Liver (tissue), 9 donors: ENCODE data around the gene PELI3. TPM values are rescaled to one million over a fixed set of nuclear protein-coding genes. Genes with fewer than 3 reads are reported as not detected.

Experiments used
- DNase-seq: peaks from one replicate; pipeline ENCODE4 v3.0.0-alpha.2; 2017; ENCODE audit warnings: low spot score
- H3K27ac ChIP-seq, 2 donors: one replicate each; pipeline ENCODE4 v1.7.0; 2013; ENCODE audit warnings: inconsistent platforms in 2 of 2, low read length in 2 of 2, control low read depth in 1 of 2, low read depth in 1 of 2, mild to moderate bottlenecking in 1 of 2
- H3K27me3 ChIP-seq, 4 donors: one replicate each; pipeline versions ENCODE4 v1.6.1 to v1.7.0; 2013; ENCODE audit warnings: low read length in 3 of 4, inconsistent platforms in 1 of 4, mild to moderate bottlenecking in 1 of 4, moderate library complexity in 1 of 4; ENCODE audit not compliant: control insufficient read depth in 4 of 4, insufficient read depth in 4 of 4
- H3K36me3 ChIP-seq, 4 donors: one replicate each; pipeline versions ENCODE4 v1.6.1 to v1.7.0; 2013; ENCODE audit warnings: low read length in 3 of 4, mild to moderate bottlenecking in 3 of 4, low read depth in 1 of 4, moderate library complexity in 1 of 4; ENCODE audit not compliant: control insufficient read depth in 4 of 4, insufficient read depth in 3 of 4
- H3K4me1 ChIP-seq, 4 donors: one replicate each; pipeline versions ENCODE4 v1.6.1 to v1.7.0; 2013; ENCODE audit warnings: low read length in 3 of 4, mild to moderate bottlenecking in 3 of 4, moderate library complexity in 1 of 4; ENCODE audit not compliant: control insufficient read depth in 4 of 4, insufficient read depth in 4 of 4
- H3K4me3 ChIP-seq, 3 donors: one replicate each; pipeline versions ENCODE4 v1.6.1 to v1.7.0; 2013; ENCODE audit warnings: low read length in 3 of 3, control low read depth in 1 of 3, low read depth in 1 of 3, mild to moderate bottlenecking in 1 of 3
- H3K9ac ChIP-seq, 2 donors: one replicate each; pipeline ENCODE4 v1.7.0; 2013; ENCODE audit warnings: low read length in 2 of 2, mild to moderate bottlenecking in 2 of 2, moderate library complexity in 2 of 2, control low read depth in 1 of 2, low read depth in 1 of 2
- H3K9me3 ChIP-seq, 4 donors: one replicate each; pipeline versions ENCODE4 v1.6.1 to v1.7.0; 2013; ENCODE audit warnings: low read length in 3 of 4; ENCODE audit not compliant: control insufficient read depth in 4 of 4
- EGR1 ChIP-seq, 2 donors: IDR thresholded peaks; 2 replicates each; pipeline ENCODE4 v1.6.1; 2016 to 2018; ENCODE audit warnings: antibody characterized with exemption in 2 of 2, low read depth in 2 of 2
- FOXA2 ChIP-seq: IDR thresholded peaks from 2 replicates; pipeline ENCODE4 v1.6.1; 2016; ENCODE audit warnings: antibody characterized with exemption
- GABPA ChIP-seq, 2 donors: IDR thresholded peaks in 1 of 2; conservative IDR thresholded peaks in 1 of 2; 2 replicates each; pipeline ENCODE4 v1.6.1; 2016; ENCODE audit warnings: antibody characterized with exemption in 2 of 2, mild to moderate bottlenecking in 1 of 2, moderate library complexity in 1 of 2
- HNF4A ChIP-seq, 2 donors: conservative IDR thresholded peaks; 2 replicates each; pipeline ENCODE4 v1.6.1; 2016; ENCODE audit warnings: antibody characterized with exemption in 2 of 2, mild to moderate bottlenecking in 2 of 2
- JUND ChIP-seq, 2 donors: IDR thresholded peaks; 2 replicates each; pipeline ENCODE4 v1.6.1; 2016; ENCODE audit warnings: antibody characterized with exemption in 2 of 2
- MAX ChIP-seq: IDR thresholded peaks from 2 replicates; pipeline ENCODE4 v1.6.1; 2016; ENCODE audit warnings: antibody characterized with exemption
- NR2F2 ChIP-seq: IDR thresholded peaks from 2 replicates; pipeline ENCODE4 v1.6.1; 2016; ENCODE audit warnings: antibody characterized with exemption
- RXRA ChIP-seq, 2 donors: IDR thresholded peaks; 2 replicates each; pipeline ENCODE4 v1.6.1; 2017 to 2018; ENCODE audit warnings: antibody characterized with exemption in 2 of 2, mild to moderate bottlenecking in 1 of 2
- SP1 ChIP-seq: IDR thresholded peaks from 2 replicates; pipeline ENCODE4 v1.6.1; 2018; ENCODE audit warnings: antibody characterized with exemption, mild to moderate bottlenecking
- ZBTB33 ChIP-seq: IDR thresholded peaks from 2 replicates; pipeline ENCODE4 v1.6.1; 2016; ENCODE audit warnings: antibody characterized with exemption
- WGBS: extraction: QIAGEN DNeasy Blood & Tissue Kit; methylation state at CpG from one replicate; pipeline ENCODE4 v1.1.7; 2013; 5-methylcytosine and 5-hydroxymethylcytosine counted together
- polyA plus RNA-seq, 2 donors: library from polyadenylated mRNA; stranded (reverse) in 1 of 2; unstranded in 1 of 2; fragments of 200-250 nt in 1 of 2; fragments of >200 nt in 1 of 2; fragmentation: Nextera tagmentation in 1 of 2; extraction: Ambion mirVana in 1 of 2; gene quantifications; one replicate each; pipeline versions ENCODE4 v1.2.1 to v1.2.3, GENCODE V29; 2013 to 2015
- total RNA-seq, 2 donors: library from RNA; depleted of rRNA; stranded (reverse); fragments of >200 nt; gene quantifications; one replicate each; pipeline ENCODE4 v1.2.3, GENCODE V29; 2014
- TF ChIP-seq, protein P1 (sequence below): IDR thresholded peaks from 2 replicates; pipeline ENCODE4 v1.6.1; 2016; ENCODE audit warnings: antibody characterized with exemption, mild to moderate bottlenecking
- TF ChIP-seq, protein P2 (sequence below): fragments of 150-350 bp; IDR thresholded peaks from 2 replicates; pipeline ENCODE4 v1.5.1; 2017; ENCODE audit warnings: improper control_type of control experiment, low read depth, low read length; ENCODE audit not compliant: missing input control
- donor health status: healthy.
- donor health status: healthy.
- donor health status: healthy.
- donor health status: healthy.
- donor health status: healthy.

PELI3 gene
- total RNA-seq (1 to 10 TPM; 1.9 to 5.4 TPM), polyA plus RNA-seq (1 to 10 TPM; 1.7 to 2.4 TPM)

DNA sequence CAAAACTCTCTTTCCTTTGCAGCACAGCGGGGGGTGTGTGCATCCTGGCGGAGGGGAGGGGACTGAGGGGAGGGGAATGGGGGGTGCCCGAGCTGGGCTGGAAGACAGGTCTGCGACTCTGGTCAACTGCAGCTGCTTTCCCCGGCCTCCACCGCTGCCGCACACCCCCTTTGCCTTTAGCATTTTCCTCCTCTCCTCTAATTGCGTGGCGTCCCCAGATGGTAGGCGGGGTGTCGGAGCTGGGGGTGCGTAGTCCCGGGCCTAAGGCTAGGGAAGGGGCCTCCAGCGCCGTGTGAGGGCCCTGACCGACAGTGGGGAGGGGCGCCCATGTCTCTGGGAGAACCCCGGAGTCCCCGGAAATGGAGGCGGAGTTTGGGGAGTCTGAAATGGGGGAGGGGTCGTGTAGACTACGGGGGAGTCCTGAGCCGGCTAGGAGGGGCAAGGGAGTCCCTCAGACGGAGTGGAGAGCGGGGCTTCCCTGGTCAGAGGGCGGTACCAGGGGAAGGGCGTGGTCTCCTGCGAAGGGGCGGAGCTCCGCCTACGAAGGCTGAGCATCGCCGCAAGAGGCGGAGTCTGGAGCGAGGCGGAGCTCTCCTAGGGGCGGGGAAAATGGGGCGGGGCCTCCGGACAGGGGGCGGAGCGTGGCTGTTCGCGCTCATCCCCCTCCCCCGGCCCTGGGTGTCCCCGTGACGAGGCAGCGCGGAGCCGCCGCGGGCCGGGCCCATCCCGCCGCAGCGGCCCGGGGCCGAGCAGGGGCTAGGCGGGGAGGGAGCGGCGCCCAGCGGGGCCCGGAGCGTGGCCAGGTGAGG is at the start of gene PELI3:
Gene PELI3, plus strand, starts transcription at position 681 of the 809 bp plus-strand sequence. CDS start 1,224 bp downstream, outside the sequence.
- TF ChIP-seq HNF4A (conservative IDR thresholded peaks at IDR 0.05) (no peak), SP1 (peak; percentile 58), GABPA (IDR thresholded peaks at IDR 0.05 in 1 of 2, conservative IDR thresholded peaks at IDR 0.05 in 1 of 2) (peak in 1 of 2 donors; percentile 18)
- TF ChIP-seq, protein P1, sequence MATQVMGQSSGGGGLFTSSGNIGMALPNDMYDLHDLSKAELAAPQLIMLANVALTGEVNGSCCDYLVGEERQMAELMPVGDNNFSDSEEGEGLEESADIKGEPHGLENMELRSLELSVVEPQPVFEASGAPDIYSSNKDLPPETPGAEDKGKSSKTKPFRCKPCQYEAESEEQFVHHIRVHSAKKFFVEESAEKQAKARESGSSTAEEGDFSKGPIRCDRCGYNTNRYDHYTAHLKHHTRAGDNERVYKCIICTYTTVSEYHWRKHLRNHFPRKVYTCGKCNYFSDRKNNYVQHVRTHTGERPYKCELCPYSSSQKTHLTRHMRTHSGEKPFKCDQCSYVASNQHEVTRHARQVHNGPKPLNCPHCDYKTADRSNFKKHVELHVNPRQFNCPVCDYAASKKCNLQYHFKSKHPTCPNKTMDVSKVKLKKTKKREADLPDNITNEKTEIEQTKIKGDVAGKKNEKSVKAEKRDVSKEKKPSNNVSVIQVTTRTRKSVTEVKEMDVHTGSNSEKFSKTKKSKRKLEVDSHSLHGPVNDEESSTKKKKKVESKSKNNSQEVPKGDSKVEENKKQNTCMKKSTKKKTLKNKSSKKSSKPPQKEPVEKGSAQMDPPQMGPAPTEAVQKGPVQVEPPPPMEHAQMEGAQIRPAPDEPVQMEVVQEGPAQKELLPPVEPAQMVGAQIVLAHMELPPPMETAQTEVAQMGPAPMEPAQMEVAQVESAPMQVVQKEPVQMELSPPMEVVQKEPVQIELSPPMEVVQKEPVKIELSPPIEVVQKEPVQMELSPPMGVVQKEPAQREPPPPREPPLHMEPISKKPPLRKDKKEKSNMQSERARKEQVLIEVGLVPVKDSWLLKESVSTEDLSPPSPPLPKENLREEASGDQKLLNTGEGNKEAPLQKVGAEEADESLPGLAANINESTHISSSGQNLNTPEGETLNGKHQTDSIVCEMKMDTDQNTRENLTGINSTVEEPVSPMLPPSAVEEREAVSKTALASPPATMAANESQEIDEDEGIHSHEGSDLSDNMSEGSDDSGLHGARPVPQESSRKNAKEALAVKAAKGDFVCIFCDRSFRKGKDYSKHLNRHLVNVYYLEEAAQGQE: peak; percentile 71
- Histone ChIP-seq H3K4me3 (peak within 1 kb of the TSS; percentile 44 to 90 (median 80)), H3K4me1 (peaks cover 4 to 16% (median 10%) of the 10 kb centered on the region in 4 donors), H3K9me3 (no peaks in the 10 kb centered on the region), H3K9ac (peak within 1 kb of the TSS in 1 of 2 donors; percentile 41), H3K27me3 (no peaks in the 10 kb centered on the region), H3K36me3 (no peaks in the 10 kb centered on the region), H3K27ac (peak within 1 kb of the TSS in 1 of 2 donors; percentile 69)
- DNase-seq: peak; percentile 98
- WGBS: 3% methylated on average over 63 of the region's 63 CpGs

DNA sequence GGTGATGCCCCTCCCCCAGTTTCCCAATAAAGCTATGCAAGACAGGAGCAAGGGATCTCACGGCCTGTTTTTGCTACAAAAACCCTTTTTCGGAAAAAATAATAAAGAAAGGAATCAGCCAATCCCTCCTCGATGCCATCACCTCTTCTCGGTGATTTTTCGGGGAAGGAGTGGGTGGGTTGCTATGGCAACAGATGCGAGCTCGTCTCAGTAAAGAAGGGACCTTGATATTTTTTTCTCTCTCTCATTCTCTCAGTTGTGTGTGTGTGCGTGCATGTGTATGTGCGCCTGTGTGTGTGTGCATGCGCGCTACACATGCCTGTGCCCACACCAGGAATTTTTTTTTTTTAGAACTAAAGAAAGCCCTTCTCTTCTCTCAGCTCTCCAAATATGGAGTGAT is 49.7 kb upstream of the PELI3 start:
- Histone ChIP-seq H3K4me3 (no peak overlapping the region), H3K9me3 (no peaks in the 10 kb centered on the region), H3K4me1 (peaks cover 0 to 6% (median 0%) of the 10 kb centered on the region in 4 donors), H3K27me3 (peaks cover 0 to 6% (median 0%) of the 10 kb centered on the region in 4 donors), H3K36me3 (no peaks in the 10 kb centered on the region), H3K27ac (no peak overlapping the region), H3K9ac (no peak overlapping the region)
- 60% methylated on average over 11 of the region's 11 CpGs for WGBS
- TF ChIP-seq ZBTB33 (no peak), MAX (no peak), RXRA (IDR thresholded peaks at IDR 0.05) (no peak), NR2F2 (no peak), HNF4A (conservative IDR thresholded peaks at IDR 0.05) (no peak), FOXA2 (no peak), JUND (IDR thresholded peaks at IDR 0.05) (no peak), EGR1 (IDR thresholded peaks at IDR 0.05; ENCODE audit: low read depth in 2 of 2) (no peak)
- TF ChIP-seq, protein P2, sequence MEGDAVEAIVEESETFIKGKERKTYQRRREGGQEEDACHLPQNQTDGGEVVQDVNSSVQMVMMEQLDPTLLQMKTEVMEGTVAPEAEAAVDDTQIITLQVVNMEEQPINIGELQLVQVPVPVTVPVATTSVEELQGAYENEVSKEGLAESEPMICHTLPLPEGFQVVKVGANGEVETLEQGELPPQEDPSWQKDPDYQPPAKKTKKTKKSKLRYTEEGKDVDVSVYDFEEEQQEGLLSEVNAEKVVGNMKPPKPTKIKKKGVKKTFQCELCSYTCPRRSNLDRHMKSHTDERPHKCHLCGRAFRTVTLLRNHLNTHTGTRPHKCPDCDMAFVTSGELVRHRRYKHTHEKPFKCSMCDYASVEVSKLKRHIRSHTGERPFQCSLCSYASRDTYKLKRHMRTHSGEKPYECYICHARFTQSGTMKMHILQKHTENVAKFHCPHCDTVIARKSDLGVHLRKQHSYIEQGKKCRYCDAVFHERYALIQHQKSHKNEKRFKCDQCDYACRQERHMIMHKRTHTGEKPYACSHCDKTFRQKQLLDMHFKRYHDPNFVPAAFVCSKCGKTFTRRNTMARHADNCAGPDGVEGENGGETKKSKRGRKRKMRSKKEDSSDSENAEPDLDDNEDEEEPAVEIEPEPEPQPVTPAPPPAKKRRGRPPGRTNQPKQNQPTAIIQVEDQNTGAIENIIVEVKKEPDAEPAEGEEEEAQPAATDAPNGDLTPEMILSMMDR: no peak
- DNase-seq: no peak
